ENCODE data around the gene PARD3B. TPM values are rescaled to one million over a fixed set of nuclear protein-coding genes. Genes with fewer than 3 reads are reported as not detected.

PARD3B gene
- total and polyA plus RNA-seq, 2 of the 8 experiments (the other 6 are each of a cell fraction or from before 2014, with no cell fraction given) = 1.2 to 5.7 TPM

DNA sequence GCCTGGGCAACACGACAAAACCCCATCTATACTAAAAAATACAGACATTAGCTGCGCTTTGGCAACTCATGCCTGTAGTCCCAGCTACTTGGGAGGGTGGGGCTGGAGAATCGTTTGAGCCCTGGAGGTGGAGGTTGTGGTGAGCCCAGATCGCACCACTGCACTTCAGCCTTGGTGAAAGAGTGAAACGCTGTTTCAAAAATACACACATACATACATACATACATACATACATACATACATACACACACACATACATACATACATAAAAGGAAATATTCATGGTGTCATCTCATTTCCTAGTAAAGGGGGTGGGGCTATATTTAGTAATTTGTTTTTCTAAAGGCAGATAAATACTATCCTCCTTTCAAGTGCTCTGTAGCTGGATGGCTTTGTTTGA, 205.1 kb downstream of the PARD3B start (continued):
- TF ChIP-seq KDM4A (IDR thresholded peaks at IDR 0.05; ENCODE audit: low read depth, low read length, severe bottlenecking) (no peak), BCL11A (IDR thresholded peaks at IDR 0.05; ENCODE audit: low read depth in 2 of 2, low read length in 2 of 2) (no peak), RNF2 (IDR thresholded peaks at IDR 0.05; ENCODE audit: borderline replicate concordance, low read depth, low read length, missing control alignments, poor library complexity, severe bottlenecking) (no peak), SP4 (IDR thresholded peaks at IDR 0.05; ENCODE audit: low read length) (no peak), SIN3A (conservative IDR thresholded peaks at IDR 0.05 in 1 of 2, IDR thresholded peaks at IDR 0.05 in 1 of 2; ENCODE audit: low read depth in 1 of 2, low read length in 2 of 2) (no peak)

Data from H1 (cell line).